ENCODE measurements around the gene PTGFR.

PTGFR gene

GRCh38 chr1:78553859-78554258 lies 63.1 kb downstream of the PTGFR start:
- TF ChIP-seq CTCF (conservative IDR thresholded peaks at IDR 0.05), result no peak
- H3K27ac ChIP-seq, result no peak overlapping the region

- H3K27ac ChIP-seq, result no peak overlapping the region
- TF ChIP-seq CTCF (conservative IDR thresholded peaks at IDR 0.05), result no peak
Measured at GRCh38 chr1:78554840-78555239, 64.1 kb downstream of the PTGFR start.

- TF ChIP-seq CTCF (conservative IDR thresholded peaks at IDR 0.05), result no peak
- H3K27ac ChIP-seq, result no peak overlapping the region
Measured at GRCh38 chr1:78559680-78560079, 68.9 kb downstream of the PTGFR start.

- H3K27ac ChIP-seq, result no peak overlapping the region
- no peak for TF ChIP-seq CTCF (conservative IDR thresholded peaks at IDR 0.05)
Measured at GRCh38 chr1:78560811-78561210, 70.0 kb downstream of the PTGFR start.

- TF ChIP-seq CTCF (conservative IDR thresholded peaks at IDR 0.05), result no peak
- H3K27ac ChIP-seq, result no peak overlapping the region
Measured at GRCh38 chr1:78561856-78562255, 71.1 kb downstream of the PTGFR start.

GRCh38 chr1:78565393-78565792 lies 74.6 kb downstream of the PTGFR start:
- H3K27ac ChIP-seq, result no peak overlapping the region
- TF ChIP-seq CTCF (conservative IDR thresholded peaks at IDR 0.05), result no peak

GRCh38 chr1:78570539-78570938 lies 79.8 kb downstream of the PTGFR start:
- no peak for TF ChIP-seq CTCF (conservative IDR thresholded peaks at IDR 0.05)
- H3K27ac ChIP-seq, result no peak overlapping the region
